Measurements from ENCODE around the gene DNMT3B.
"Not testable (repeated sequence)": the region's sequence is repeated elsewhere in the genome, so short reads cannot be mapped to it uniquely, and the experiment has no call there.

The DNMT3B gene

DNA sequence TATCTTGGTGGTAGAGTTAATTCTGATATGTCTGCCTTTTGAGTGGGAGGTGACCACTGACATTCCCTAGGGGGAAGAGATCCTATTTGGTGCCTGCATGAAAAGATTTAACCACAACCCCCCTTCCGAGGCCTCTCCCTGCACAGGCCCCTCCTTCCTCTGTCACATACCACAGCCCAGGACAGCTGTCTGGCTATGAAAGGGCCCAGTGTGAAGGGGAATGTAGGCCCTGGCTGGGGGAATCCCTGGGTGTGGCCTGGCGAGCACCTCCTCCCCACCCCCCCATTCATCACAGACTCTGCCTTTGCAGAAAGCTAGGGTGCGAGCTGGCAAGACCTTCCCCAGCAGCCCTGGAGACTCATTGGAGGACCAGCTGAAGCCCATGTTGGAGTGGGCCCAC, 30.1 kb downstream of the DNMT3B start:
- peak; percentile 65 for DNase-seq

DNA sequence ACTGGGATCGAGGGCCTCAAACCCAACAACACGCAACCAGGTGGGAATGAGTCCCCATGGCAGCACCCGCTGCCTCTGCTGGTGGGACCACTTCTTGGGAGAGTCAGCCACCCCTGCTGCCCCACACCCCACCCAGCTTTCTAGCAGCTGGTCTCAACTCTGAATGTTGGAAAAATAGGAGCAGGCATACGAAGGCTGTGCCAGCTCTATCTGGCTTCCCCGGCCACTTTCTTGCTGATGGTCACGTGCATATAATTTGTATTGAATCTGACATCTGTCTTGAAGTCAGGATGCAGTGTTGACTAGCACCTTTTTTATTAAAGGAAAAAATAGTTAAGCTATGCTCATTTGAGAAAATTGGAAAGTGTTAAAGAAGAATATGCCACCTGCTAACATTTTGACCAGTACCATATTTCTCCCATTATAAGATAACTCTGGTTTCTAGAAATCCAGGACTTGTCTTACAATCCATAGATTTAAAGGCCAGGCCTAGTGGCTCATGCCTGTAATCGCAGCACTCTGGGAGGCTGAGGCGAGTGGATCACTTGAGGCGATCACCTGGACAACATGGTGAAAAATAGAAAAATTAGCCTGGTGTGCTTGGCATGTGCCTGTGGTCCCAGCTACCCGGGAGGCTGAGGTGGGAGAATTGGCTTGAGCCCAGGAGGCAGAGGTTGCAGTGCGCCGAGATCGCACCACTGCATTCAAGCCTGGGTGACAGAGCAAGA, 30.7 kb downstream of the DNMT3B start:
- no peak for DNase-seq

DNA sequence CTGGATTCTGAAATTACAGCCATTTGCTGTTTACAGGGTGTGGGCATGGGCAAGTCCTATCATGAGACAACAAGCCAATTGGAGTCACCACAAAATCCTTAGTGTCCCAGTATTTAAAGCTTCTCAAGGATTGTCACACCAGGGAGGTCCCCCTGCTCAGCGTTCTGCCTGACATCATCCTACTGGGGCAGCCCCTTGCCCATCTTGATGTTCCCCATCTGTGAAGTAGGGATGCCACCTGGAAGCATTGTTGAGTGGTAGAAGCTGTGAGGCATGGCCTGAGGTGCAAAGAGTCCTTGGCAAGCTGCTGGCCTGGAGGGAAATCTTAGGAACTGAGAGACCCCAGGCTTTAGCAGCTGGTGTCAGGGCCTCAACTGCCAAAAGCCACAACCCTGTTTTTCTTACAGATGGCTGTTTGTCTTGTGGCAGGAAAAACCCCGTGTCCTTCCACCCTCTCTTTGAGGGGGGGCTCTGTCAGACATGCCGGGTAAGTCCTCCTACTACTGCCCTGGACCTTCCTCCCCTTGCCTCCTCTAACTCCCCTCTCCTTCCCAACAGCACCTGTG, 34.3 kb downstream of the DNMT3B start:
- DNase-seq, result no peak

DNA sequence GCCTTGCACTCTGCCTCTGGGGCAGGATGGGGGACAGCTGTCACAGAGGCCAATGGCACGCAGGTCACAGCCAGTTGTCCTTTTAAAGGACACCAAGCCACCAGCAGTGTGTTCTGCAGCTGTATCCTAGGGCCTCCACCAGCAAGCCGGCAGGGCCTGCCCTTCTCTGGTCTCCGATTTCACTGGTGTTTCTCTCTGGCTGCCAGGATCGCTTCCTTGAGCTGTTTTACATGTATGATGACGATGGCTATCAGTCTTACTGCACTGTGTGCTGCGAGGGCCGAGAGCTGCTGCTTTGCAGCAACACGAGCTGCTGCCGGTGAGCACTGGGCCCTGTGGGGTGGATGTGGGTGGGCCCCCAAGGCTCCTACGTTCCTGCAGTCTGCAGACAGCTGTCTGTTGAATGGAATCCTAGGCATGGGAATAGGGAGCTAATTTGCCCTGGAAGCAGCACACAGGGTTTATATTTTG, 34.8 kb downstream of the DNMT3B start:
- no peak for DNase-seq

DNA sequence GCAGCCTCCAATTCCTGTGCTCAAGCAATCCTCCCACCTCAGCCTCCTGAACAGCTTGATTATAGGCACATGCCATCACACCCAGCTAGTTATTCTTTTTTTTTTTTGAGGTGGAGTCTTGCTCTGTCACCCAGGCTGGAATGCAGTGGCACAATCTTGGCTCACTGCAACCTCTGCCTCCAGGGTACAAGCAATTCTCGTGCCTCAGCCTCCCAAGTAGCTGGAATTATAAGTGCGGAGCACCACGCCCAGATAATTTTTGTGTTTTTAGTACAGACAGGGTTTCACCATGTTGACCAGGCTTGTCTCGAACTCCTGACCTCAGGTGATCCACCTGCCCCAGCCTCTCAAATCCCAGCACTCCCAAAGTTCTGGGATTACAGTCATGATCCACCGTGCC, 35.4 kb downstream of the DNMT3B start:
- not testable (repeated sequence) for DNase-seq

DNA sequence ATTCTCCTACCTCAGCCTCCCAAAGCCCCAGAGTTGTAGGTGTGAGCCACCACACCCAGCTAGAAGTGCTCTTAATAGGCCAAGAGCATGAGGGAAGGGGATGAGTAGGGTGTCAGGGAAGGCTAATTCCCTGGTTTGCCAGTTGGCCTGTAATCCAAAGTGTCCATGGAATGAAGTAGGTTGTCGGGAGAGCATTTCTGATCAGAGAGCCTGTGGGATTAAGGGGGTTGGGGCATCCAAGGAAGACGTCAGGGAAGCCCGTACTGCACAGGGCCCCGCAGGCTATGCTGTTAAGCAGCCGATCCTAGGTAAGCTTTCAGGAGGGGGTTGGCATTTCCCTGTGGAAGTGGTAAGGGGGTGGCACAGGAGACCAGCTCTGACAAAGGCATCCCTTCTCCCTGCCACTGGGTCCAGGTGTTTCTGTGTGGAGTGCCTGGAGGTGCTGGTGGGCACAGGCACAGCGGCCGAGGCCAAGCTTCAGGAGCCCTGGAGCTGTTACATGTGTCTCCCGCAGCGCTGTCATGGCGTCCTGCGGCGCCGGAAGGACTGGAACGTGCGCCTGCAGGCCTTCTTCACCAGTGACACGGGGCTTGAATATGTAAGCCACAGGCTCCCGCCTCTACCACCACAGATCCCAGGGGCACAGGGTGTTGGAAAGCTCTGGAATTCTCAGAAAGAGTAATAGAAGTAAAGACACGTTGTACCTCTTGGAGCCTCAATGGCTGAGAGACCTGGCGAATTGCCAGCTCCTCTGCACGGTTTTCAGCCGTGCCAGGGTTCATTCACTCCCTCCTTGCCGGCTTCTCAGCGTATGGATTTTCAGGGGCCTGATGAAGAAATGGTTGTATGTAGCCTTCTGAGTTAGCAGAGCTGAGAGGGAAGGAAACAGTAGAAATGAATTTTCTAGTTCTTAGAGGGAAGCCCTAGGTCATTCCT, 36.1 kb downstream of the DNMT3B start:
- no peak for DNase-seq

DNA sequence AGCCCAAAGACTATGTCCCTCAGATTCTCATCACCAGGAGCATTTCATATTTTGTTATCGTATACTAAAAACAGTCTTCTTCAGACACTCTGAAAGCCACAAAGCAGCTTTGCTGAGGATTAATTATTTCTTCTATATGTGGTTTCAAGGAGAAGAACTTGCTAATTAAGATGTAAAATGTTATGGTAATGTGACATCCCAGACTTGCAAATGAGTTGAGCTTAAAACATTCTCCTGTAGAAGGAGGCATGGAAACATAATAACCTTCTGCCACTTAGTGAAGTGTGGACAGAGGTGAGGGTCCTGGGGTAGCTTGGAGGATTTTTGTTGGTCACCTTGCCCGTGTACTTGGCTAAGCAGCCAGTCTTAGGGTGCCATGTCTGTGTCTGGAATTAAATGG, 40.9 kb downstream of the DNMT3B start:
- DNase-seq, result no peak

DNA sequence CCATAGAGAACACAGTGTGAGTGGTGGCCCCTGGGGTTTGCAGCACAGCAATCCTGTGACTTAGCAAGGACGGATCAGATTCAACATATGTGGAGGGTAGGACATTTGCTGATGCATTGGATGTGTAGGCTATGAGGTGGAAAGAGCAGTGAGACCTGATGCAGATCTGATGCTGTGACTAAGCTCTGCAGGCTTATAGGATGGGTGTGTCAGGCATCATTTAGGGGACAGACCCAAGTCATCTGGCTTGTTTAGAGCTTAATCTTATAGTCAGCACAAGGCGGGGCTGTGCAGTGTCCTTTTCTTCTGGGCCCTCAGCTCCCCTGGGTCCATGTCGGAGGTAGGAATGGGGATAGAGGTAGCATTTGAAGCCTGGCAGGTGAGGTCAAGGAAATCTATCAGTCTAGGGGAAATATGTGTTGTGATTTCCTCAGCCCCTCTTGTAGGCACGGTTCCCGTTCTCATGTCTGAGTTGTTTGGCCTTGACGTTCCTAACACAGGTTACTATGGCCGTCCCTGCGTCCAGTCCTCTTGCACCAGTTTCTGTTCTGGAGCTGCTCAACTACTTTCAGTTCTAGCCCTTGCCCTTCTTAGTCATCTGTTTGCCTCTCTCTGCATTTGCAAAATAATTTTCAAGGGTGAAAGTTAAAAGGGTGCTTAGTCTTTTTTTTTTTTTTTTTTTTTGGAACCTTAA, 42.0 kb downstream of the DNMT3B start:
- DNase-seq, result no peak

DNA sequence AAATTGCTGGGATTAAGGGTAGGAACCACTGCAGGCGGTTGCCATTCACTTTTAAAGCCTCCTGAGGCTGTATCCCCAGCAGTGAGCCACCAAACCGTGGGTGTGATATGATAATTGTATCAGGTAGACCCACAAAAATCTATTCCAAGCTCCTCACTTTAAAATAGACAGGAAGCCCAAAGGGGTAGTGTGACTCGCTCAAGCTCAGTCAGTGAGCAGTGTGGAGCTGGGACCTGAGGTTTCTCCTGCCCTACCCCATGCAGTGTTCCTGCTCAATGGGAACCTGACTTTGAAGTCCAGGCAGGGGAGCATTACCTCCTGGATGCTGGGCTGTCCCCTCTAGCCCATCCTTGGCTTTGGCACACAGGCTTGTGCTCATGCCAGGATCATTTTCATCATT, 42.6 kb downstream of the DNMT3B start:
- no peak for DNase-seq

DNA sequence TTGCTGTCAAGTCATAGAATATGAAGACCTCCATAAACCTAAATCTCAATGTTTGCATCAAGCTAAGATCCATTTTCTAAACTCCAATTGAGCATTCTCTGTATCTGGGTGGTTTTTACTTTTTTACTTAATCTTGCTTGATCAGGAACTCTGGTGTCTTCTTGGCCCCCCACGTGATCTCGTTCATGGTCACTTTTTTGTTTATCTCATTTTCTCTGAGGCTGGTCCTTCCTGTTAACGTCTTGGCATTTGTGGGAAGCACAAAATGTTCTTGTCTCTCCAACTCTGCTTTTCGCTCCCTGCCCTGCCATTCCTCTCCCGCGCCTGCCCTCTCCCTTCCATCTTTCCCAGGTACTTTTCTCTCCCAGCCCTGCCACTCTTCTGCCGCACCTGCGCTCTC, 43.5 kb downstream of the DNMT3B start:
- DNase-seq, result no peak

DNA sequence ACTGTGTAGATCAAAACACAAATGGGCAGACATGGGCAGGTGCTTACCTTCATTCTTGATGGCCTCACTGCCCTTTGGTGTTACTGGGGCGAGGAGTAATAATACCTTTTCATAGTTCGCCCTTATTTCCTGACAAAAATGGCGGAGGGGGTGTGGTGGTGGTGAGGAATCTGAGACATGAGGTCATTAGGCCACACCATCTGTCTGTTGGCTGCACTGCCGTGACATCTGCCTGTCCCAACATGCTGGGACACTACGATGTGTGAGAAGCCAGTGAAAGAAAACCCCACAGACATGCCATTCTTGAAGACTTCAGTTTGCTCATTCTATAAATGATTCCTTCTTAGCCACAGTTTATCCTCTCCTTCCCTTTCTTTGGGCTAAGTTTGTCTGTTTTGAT, 44.2 kb downstream of the DNMT3B start:
- no peak for DNase-seq

DNA sequence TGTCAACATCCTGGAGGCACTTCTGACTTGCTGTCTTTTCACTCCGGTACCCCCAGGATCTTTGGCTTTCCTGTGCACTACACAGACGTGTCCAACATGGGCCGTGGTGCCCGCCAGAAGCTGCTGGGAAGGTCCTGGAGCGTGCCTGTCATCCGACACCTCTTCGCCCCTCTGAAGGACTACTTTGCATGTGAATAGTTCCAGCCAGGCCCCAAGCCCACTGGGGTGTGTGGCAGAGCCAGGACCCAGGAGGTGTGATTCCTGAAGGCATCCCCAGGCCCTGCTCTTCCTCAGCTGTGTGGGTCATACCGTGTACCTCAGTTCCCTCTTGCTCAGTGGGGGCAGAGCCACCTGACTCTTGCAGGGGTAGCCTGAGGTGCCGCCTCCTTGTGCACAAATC, 45.5 kb downstream of the DNMT3B start:
- no peak for DNase-seq

DNA sequence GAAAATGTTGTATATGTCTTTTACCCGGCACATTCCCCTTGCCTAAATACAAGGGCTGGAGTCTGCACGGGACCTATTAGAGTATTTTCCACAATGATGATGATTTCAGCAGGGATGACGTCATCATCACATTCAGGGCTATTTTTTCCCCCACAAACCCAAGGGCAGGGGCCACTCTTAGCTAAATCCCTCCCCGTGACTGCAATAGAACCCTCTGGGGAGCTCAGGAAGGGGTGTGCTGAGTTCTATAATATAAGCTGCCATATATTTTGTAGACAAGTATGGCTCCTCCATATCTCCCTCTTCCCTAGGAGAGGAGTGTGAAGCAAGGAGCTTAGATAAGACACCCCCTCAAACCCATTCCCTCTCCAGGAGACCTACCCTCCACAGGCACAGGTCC, 46.3 kb downstream of the DNMT3B start:
- no peak for DNase-seq

DNA sequence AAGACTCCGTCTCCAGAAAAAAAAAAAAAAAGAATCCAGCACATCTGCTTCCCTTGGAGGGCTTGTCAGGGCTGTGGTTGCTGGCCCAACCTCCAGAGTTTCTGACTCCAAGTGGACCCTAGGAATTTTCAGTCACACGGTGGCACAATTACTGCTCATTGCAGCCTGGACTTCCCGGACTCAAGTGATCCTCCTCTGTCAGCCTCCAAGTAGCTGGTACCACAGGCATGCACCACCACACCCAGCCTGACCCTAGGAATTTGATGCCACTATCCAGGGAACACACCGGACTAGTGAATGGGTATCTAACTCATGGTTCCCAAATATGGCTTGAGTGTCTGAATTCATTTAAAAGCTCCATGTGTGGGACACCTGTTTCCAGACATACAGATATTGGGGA, 47.7 kb downstream of the DNMT3B start:
- no peak for DNase-seq

DNA sequence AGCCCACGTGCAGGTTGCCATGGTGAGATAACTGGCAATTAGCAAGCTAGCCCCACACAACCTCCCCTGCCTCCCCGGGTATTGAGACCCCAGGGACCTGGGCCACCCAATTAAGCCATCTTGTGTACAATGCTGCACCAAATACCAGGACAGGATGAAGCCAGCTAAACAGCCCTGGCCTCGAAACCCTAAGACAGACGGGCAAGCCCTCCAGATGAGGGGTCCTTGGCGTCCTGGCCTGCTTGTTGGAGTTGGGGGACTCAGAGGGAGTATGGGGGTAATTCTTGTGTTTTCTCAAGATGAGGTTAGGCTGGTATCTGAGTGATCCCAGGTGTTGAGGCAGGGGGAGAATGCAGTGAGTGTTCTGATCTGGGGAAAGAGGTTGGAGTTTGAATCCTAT, 48.8 kb downstream of the DNMT3B start:
- no peak for DNase-seq

DNA sequence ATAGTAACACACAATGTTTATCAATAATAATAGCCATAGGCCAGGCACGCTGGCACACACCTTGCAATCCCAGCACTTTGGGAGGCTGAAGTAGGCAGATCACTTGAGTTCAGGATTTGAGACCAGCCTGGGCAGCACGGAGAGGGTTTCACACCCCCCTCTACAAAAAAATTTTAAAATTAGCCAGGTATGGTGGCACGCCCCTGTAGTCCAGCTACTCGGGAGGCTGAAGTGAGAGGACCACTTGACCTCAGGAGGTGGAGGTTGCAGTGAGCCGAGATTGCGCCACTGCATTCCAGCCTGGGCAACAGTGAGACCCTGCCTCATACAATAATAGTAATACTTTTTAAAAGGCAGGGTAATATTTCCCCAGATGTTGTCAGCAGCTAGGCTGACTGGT, 49.7 kb downstream of the DNMT3B start:
- DNase-seq, result no peak

DNA sequence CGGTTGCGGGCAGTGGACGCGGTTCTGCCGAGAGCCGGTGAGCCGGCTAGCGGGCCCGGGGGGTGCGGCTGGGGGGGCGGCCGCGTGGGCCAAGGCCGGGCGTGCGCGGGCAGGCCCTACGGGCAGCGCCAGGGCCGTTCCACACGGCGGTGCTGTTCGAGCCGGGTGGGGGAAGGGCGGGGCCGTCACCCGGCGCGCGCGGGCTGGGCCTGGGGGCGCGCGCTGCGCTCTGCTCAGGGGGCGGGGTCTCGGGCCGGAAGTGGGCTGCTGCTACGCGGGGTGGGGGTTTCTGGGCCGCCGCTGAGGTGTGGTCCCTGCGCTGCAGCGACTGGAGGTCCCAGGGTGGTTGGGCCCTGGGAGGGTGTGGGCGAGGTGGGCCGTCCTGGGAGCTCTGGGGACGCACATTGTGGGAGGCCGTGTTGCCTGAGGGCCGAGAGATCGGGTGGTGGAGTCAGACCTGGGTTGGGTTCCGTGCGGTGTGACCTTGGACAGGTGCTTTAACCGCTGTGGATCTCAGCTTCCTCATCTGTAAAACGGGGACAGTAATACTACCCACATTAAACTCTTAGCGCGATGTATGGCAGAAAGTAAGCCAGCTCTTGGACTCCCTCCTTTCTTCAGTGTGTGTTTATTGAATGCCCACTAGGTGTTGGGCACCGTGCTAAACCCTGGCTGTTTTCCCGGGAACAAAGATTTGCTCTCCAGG, 58.0 kb downstream of the DNMT3B start:
- no peak for DNase-seq

DNA sequence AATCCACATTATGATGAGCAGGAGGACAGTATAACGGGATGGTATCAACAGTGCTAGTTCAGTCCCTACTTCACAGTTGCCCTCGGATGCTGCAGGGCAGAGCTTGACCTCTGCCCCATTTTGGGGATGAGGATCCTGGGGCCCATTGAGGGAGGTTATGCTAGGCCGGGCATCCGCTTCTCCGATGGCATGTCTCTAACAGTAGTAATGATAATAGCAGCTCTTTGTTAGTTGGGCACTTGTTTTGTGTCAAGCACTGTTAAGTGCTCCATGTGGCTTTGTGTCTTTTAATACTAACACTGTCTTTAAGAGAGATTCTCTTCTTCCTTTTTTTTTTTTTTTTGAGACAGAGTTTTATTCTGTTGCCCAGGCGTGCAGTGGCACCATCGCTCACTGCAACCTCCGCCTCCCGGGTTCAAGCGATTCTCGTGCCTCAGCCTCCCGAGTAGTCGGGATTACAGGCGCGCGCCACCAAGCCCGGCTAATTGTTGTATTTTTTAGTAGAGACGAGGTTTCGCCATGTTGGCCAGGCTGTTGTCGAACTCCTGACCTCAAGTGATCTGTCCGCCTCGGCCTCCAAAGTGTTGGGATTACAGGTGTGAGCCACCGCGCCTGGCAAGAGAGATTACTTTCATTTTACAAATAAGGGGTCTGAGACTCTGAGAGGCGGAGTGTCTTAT, 58.7 kb downstream of the DNMT3B start:
- no peak for DNase-seq

DNA sequence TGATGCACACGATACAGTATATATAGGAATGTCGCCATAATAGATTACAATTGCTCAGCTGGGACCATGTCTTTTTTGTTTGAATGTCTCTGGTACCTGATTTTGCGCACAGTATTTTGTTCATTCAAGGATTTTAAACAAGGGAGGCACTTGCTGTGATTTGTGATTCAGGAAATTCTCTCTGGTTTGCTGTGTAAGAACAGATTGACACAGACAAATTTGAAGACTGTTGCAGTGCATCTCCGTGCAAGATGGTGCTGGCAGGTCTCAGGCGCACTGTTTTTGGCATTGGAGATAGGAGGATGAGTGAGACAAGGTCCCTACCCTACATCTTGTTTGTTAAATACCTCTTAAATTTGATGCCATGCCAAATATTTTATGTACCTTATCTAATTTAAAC, 60.0 kb downstream of the DNMT3B start:
- no peak for DNase-seq

DNA sequence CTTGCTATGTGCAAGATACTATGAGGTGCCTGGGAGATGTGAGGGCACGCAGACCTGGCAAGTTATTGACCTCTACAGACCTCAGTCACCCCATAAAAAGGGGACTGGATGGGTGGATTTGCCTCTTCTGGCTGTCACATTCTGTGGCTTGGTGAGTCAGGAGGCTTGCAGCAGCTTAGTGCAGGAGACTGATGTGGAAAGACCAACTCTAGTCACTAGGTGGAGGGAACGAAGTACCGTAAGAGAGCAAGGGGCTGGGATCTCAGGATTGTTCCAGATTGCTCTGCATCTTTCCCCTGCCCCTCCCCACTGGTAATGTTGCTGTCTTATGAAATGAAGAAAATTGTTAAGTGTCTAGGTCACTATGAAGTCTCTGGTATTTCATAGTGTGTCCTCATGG, 60.9 kb downstream of the DNMT3B start:
- DNase-seq, result no peak

DNA sequence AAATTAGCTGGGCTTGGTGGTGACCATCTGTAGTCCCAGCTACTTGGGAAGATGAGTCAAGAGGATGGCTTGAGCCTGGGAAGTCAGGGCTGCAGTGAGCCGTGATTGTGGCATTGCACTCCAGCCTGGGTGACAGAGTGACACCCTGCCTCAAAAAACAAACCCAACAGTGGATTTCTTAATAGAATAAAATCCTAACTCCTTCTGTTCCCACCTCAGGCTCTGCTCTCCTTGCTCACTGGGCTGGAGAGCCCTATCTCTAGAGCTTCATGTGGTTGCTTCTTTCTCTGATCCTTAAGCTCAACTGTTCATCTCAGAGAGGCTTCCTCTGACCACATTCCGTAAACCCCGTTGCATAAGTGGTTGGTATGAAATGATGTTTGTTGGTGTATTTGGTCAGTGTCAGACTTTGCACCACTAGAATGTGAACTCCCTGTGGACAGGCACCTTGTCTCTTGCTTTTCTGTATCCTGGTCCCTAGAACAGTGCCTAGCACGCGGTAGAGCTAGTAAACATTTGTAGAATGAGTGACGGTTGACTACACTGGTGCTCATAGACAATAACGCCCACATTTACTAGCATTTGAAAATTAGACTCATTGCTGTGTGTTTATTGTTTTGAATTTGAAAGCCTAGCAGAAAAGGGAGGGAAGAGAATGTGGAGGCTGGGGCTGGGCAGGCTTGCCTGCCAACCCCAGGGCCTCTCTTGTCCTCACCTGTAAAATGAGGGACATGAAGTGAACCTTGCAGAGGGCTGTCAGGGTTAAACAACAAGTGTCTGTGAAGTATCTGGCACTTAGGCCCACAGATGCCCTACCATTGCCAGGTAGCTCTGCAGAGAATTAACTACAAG, 61.8 kb downstream of the DNMT3B start:
- DNase-seq, result no peak
